ENCODE results near the gene GARIN5A.
"Not testable (repeated sequence)": the region's sequence is repeated elsewhere in the genome, so short reads cannot be mapped to it uniquely, and the experiment has no call there.

GARIN5A gene

GRCh38 chr19:50486823-50487515 lies 10.3 kb upstream of the GARIN5A start:
- peak in 5 of 6 experiments; percentile 5 to 37 (median 22) for DNase-seq

- DNase-seq = no peak
These were observed 8.8 kb upstream of the GARIN5A start for GRCh38 chr19:50485284-50485955.

GRCh38 chr19:50482916-50483315 lies 6.3 kb upstream of the GARIN5A start:
- DNase-seq = no peak

GRCh38 chr19:50482271-50482855 lies 5.7 kb upstream of the GARIN5A start:
- DNase-seq = no peak

DNA sequence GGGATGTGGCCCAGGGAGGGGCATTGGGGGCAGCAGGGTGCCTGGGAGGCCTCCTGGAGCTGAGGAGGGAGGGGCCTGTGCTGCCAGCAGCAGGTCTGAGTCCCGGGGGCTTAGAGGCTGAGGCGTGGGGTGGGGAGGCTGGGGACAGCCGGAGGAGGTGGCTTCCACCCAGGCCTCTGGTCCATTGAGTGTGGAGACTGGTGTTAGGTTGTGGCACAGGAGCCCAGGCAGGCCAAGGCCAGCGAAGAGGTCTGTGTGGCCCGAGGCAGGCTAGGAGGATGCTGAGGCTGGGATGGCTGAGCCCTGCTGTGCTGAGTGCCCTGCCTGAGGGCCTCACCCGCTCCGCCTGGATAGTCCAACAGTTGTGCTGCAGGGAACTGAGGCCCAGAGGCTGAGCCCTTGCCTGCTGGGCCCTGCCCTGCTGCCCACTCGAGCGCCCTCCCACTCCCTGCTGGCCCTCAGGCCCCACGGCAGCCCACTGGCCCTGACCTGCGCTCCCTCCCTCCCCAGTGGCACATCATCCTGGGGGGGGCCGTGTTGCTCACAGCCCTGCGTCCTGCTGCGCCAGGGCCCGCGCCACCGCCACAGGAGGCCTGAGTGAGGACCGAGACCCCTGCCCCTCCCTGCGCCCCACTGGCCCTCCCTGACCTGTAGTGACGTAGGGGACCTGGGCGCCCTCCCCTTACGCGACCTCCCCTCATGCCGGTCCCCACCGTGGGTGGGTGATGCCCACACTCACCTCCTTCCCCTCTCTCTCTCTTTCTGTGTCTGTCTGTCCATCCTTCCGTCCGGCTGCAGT lies 4.9 kb upstream of the GARIN5A start:
- DNase-seq = no peak

DNA sequence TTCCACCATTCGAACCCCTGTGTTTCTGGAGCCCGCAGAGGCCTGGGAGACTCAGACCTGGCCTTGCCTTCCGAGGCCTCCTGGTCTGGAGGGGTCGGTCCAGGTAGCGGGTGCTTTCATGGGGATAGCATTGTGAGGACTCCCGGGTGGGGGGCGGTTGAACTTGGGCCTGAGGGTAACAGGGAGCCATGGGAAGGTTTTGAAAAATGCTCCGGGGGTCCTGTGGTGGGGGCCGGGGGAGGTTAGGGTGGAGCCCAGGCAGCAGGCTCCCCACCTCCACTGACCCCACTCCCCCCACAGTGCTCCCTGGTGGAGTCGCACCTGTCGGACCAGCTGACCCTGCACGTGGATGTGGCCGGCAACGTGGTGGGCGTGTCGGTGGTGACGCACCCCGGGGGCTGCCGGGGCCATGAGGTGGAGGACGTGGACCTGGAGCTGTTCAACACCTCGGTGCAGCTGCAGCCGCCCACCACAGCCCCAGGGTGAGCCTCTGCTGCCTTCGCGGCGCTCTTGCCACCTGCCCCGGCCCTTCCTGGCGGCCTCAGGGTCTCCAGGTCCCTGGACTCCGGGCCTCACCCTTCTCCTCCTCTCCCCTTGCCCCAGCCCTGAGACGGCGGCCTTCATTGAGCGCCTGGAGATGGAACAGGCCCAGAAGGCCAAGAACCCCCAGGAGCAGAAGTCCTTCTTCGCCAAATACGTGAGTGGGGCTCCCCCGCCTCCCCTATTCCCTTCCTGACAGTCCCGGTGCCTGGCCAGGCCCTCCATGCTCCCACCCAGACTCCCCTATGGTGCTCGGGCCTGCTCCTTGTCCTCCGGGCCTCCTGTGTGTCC lies 3.8 kb upstream of the GARIN5A start:
- DNase-seq = no peak

DNA sequence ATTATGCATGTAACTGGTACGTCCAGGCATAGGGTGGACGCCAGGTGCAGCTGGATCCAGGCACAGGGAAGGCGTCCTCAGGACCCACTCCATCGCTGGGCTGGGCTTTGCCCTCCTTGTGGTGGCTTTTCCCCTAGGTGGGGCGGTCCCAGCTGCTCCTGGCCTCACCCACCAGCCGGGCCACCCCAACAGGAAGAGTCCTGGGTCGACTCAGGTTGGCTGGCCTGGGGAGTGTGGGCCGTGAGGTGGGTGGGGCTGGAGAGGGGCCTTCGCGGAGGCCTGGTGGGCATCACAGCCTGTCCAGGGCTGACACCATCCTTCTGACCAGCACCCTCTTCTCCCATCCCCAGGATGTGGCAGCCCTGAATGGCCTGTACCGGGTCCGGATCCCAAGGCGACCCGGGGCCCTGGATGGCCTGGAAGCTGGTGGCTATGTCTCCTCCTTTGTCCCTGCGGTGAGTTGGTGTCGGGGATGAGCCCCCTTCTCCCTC lies 3.2 kb upstream of the GARIN5A start:
- DNase-seq = no peak

GRCh38 chr19:50478901-50479715 lies 2.5 kb upstream of the GARIN5A start:
- DNase-seq = no peak

- DNase-seq = no peak
These were observed 1.3 kb upstream of the GARIN5A start for GRCh38 chr19:50477751-50478515.

- DNase-seq = no peak
These were observed 225 bp upstream of the GARIN5A start for GRCh38 chr19:50476907-50477238.

GRCh38 chr19:50475736-50476223 lies 868 bp downstream of the GARIN5A start:
- DNase-seq = no peak

GRCh38 chr19:50475101-50475568 lies 1.5 kb downstream of the GARIN5A start:
- no peak for DNase-seq

- not testable (repeated sequence) for DNase-seq
These were observed 3.3 kb downstream of the GARIN5A start for GRCh38 chr19:50473336-50473735.

DNA sequence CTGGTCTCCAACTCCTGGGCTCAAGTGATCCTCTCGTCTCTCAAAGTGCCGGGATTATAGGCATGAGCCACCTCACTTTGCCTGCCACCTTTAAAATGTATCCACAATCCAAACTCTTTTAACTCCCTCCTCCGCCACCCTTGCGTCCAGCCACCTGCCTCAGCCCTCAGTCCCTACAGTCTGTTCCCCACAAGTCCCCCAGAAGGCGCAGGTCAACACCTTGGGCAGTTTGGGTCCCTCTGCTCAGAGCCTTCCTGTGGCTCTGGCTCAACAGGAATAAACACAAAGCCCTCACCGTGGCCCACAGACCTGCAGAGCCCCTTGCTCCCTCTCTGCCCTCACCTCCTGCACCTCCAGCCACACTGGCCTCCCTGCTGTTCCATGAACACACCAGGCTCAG lies 7.8 kb downstream of the GARIN5A start:
- DNase-seq = no peak

DNA sequence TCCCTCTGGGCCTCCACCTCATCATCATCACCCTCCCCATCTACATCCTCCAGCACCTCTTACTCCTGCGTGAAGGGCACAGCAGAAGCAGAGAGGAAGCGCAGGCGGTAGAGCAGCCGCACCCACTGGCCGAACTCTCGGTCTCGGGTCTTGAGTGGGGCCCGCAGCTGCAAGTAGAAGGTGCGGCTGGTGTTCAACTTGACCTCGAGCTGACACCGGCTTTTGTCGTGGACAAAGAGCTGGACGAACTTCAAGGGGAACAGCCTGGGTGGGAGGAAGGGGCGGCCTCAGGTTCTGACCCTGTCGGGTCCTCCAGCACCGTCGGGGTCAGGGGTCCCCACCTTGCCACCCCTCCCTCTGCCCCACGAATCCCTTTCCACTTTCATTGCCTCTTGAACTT lies 9.1 kb downstream of the GARIN5A start:
- no peak for DNase-seq

- DNase-seq = no peak
These were observed 10.0 kb downstream of the GARIN5A start for GRCh38 chr19:50466706-50467039.

GRCh38 chr19:50465986-50466705 lies 10.5 kb downstream of the GARIN5A start:
- no peak for DNase-seq

DNA sequence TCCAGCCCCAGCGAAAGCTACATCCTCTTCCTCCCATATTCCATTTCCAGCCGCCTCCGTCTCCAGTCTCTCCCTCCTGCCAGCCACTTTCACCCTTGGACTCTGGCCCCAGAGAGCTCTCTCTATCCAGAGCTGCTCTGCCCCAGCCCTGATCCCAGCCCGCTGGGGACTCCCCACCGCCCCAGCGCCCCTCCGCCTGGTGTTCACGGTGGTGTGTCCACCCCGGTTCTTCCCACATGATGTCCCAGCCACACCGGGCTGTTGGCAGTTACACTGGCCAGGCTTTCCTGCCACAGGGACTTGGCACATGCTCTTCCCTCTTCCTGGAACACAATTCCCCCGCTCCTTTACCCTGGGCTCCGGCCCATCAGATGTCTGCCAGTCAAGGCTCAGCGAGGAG lies 11.6 kb downstream of the GARIN5A start:
- no peak for DNase-seq

DNA sequence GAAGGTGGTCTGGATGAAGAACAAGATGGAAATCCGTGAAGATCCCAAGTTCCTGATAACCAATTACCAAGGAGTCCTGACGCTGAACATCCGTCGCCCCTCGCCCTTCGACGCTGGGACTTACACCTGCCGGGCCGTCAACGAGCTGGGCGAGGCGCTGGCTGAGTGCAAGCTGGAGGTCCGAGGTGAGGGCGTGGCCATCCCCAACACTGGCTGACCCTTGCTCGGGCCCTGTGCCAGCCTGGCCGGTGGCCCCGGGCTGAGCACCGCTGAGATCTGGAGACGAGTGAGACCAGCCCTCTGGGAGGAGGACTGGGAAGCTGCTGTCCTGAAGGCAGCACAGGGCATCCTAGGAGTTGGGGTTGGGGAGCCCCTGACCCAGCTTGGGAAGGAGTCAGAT lies 12.3 kb downstream of the GARIN5A start:
- no peak for DNase-seq

DNA sequence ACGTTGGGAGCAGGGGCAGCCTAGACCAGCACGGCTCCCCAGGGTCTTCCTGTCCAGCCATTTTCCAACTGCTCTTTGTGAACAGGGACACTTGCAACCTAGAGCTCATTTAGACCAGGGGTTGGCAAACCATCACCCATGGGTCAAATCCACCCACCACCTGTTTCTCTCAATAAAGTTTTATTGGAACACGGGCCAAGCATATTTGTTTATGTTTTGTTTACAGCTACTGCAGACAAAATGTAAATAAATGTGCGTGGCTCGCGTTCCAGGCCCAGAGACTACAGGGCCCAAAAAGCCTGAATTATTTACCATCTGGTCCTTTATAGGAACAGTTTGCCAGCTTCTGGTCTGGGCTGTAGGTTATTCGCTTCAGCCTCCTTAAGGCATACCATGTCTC lies 13.7 kb downstream of the GARIN5A start:
- no peak for DNase-seq
